NCI-H1930 (cell line): ENCODE results near the gene TANGO2.
A peak's percentile ranks its signal among the peaks of the same experiment; 100 is the strongest.
"Not testable (repeated sequence)": the region's sequence is repeated elsewhere in the genome, so short reads cannot be mapped to it uniquely, and the experiment has no call there.

Experiments used
- DNase-seq, 2 experiments: peaks; one replicate each; lab custom pipeline; 2025; lab: John Stamatoyannopoulos, UW

TANGO2 gene

GRCh38 chr22:20064545-20065262 lies 43.8 kb downstream of the TANGO2 start:
- DNase-seq: no peak

GRCh38 chr22:20065896-20066616 lies 45.1 kb downstream of the TANGO2 start:
- no peak for DNase-seq

- no peak for DNase-seq
These were observed 45.9 kb downstream of the TANGO2 start for GRCh38 chr22:20066617-20067383.

GRCh38 chr22:20067384-20067682 lies 46.4 kb downstream of the TANGO2 start:
- not testable (repeated sequence) for DNase-seq

GRCh38 chr22:20068640-20069039 lies 47.7 kb downstream of the TANGO2 start:
- DNase-seq: no peak

GRCh38 chr22:20069331-20070042 lies 48.6 kb downstream of the TANGO2 start:
- no peak for DNase-seq

GRCh38 chr22:20071524-20071972 lies 50.6 kb downstream of the TANGO2 start:
- DNase-seq: no peak

GRCh38 chr22:20076627-20077172 lies 55.8 kb downstream of the TANGO2 start:
- DNase-seq: no peak

- peak; percentile 93 to 96 for DNase-seq
These were observed 59.0 kb downstream of the TANGO2 start, which contains the start of gene DGCR8 for GRCh38 chr22:20079745-20080444. Gene DGCR8 (plus strand): TSS chr22:20080241. CDS start chr22:20085964, 5,723 bp downstream.

GRCh38 chr22:20080445-20080775 lies 59.5 kb downstream of the TANGO2 start:
- DNase-seq: peak; percentile 34 to 63

- DNase-seq: no peak
These were observed 60.1 kb downstream of the TANGO2 start for GRCh38 chr22:20080776-20081654.

GRCh38 chr22:20083157-20083890 lies 62.4 kb downstream of the TANGO2 start:
- no peak for DNase-seq

GRCh38 chr22:20083891-20084546 lies 63.1 kb downstream of the TANGO2 start:
- DNase-seq: no peak

GRCh38 chr22:20084547-20085413 lies 63.9 kb downstream of the TANGO2 start:
- DNase-seq: no peak

- no peak for DNase-seq
These were observed 64.7 kb downstream of the TANGO2 start for GRCh38 chr22:20085651-20086050.

GRCh38 chr22:20086101-20086599 lies 65.2 kb downstream of the TANGO2 start:
- no peak for DNase-seq

GRCh38 chr22:20086763-20087162 lies 65.9 kb downstream of the TANGO2 start:
- no peak for DNase-seq
